Amniotic epithelial cell (primary cell): ENCODE data around the gene ARL10.

Experiments
- DNase-seq: peaks from one replicate; pipeline ENCODE4 v3.0.0-alpha.2; 2010; ENCODE audit warnings: low read depth

ARL10 gene

GRCh38 chr5:176410486-176411180 is 45.3 kb downstream of the ARL10 start:
- DNase-seq = no peak

GRCh38 chr5:176412517-176413254 is 47.4 kb downstream of the ARL10 start:
- no peak for DNase-seq

- DNase-seq = peak; percentile 33
These were observed 47.9 kb downstream of the ARL10 start for GRCh38 chr5:176413255-176413565.

GRCh38 chr5:176413709-176414191 is 48.5 kb downstream of the ARL10 start:
- DNase-seq = no peak

- no peak for DNase-seq
These were observed 49.4 kb downstream of the ARL10 start for GRCh38 chr5:176414704-176415103.

- no peak for DNase-seq
These were observed 50.1 kb downstream of the ARL10 start for GRCh38 chr5:176415240-176415951.

GRCh38 chr5:176415952-176416924 is 51.0 kb downstream of the ARL10 start, which contains the start of gene CLTB:
Gene CLTB, minus strand, starts transcription at chr5:176416539. Its CDS starts 176 bp downstream, at chr5:176416363.
- DNase-seq = peak; percentile 67

GRCh38 chr5:176416965-176417364 is 51.7 kb downstream of the ARL10 start:
- DNase-seq = no peak

- DNase-seq = peak; percentile 91
These were observed 53.0 kb downstream of the ARL10 start for GRCh38 chr5:176418251-176418650.

- no peak for DNase-seq
These were observed 54.8 kb downstream of the ARL10 start for GRCh38 chr5:176420086-176420485.

- DNase-seq = no peak
These were observed 55.8 kb downstream of the ARL10 start for GRCh38 chr5:176420972-176421544.

- no peak for DNase-seq
These were observed 58.9 kb downstream of the ARL10 start for GRCh38 chr5:176424181-176424580.

- no peak for DNase-seq
These were observed 59.9 kb downstream of the ARL10 start for GRCh38 chr5:176425138-176425537.

GRCh38 chr5:176425791-176426190 is 60.5 kb downstream of the ARL10 start:
- no peak for DNase-seq

GRCh38 chr5:176426876-176427275 is 61.6 kb downstream of the ARL10 start:
- DNase-seq = no peak

- no peak for DNase-seq
These were observed 62.7 kb downstream of the ARL10 start for GRCh38 chr5:176427971-176428370.

GRCh38 chr5:176429972-176430371 is 64.7 kb downstream of the ARL10 start:
- DNase-seq = no peak
